OCI-LY3 (cell line): ENCODE data around the gene COL20A1.

Experiments
- EZH2phosphoT487 ChIP-seq: fragments of 200-600 bp; shearing (Covaris generic); IDR thresholded peaks from 2 replicates; pipeline ENCODE4 v1.6.1; 2018; ENCODE audit warnings: antibody characterized with exemption, mixed run types, low read depth
- TF ChIP-seq, protein P1 (sequence below): fragments of 200-600, 300-600 bp; sonication (generic); IDR thresholded peaks from 2 replicates; pipeline ENCODE4 v1.5.1; 2014; ENCODE audit warnings: antibody characterized with exemption, low read length, low read depth

DNA sequence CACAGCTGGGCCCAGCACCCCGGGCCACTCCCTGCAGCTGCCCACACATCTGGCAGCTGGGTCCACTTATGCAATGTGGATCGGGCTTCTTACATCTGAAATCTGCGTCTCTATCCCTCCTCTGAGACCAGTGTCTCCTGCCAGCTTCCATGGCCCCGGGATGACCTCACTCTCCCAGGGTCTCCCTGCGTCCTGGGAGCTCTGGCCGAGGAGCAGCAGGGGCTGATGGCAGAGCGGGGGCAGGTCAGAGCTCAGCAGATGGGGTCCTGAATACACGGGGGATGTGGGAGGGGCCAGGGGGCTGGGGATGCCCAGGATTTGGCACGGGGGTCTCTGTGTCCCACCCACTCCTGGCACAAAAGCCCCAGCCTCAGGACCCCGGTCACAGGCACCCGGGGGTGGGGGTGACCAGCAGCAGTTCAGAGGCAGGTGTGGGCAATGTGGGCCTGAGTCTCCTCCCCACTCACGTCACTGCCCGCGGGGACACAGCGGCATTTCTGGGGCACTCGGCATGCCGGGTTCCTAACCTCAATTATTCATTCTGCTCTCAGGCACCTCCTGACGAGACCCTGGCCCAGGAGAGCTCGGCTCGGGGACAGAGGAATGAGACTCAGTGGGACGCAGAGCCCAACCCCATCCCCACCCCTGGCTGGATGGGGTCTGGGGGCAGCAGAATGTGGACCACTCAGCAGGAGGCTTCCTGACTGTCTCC is 51.8 kb downstream of the COL20A1 start:
- TF ChIP-seq, protein P1, sequence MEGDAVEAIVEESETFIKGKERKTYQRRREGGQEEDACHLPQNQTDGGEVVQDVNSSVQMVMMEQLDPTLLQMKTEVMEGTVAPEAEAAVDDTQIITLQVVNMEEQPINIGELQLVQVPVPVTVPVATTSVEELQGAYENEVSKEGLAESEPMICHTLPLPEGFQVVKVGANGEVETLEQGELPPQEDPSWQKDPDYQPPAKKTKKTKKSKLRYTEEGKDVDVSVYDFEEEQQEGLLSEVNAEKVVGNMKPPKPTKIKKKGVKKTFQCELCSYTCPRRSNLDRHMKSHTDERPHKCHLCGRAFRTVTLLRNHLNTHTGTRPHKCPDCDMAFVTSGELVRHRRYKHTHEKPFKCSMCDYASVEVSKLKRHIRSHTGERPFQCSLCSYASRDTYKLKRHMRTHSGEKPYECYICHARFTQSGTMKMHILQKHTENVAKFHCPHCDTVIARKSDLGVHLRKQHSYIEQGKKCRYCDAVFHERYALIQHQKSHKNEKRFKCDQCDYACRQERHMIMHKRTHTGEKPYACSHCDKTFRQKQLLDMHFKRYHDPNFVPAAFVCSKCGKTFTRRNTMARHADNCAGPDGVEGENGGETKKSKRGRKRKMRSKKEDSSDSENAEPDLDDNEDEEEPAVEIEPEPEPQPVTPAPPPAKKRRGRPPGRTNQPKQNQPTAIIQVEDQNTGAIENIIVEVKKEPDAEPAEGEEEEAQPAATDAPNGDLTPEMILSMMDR, result no peak
- no peak for TF ChIP-seq EZH2phosphoT487
